Stimulated activated CD4-positive, alpha-beta T cell treated with anti-CD3 and anti-CD28 coated beads, Interleukin-4, amount 100 ng/mL, for 24 hours (primary cell): ENCODE results near the gene C20orf204.
"Not testable (repeated sequence)": the region's sequence is repeated elsewhere in the genome, so short reads cannot be mapped to it uniquely, and the experiment has no call there.

ENCODE experiments used
- DNase-seq: peaks from one replicate; pipeline ENCODE4 v3.0.0-alpha.2; 2020

The C20orf204 gene

GRCh38 chr20:64035933-64036345 is at the start of gene C20orf204:
Gene C20orf204, plus strand, starts transcription at chr20:64036182. Its CDS starts 142 bp downstream, at chr20:64036324.
- no peak for DNase-seq

- no peak for DNase-seq
Measured at GRCh38 chr20:64000906-64001305, 35.1 kb upstream of the C20orf204 start.

DNA sequence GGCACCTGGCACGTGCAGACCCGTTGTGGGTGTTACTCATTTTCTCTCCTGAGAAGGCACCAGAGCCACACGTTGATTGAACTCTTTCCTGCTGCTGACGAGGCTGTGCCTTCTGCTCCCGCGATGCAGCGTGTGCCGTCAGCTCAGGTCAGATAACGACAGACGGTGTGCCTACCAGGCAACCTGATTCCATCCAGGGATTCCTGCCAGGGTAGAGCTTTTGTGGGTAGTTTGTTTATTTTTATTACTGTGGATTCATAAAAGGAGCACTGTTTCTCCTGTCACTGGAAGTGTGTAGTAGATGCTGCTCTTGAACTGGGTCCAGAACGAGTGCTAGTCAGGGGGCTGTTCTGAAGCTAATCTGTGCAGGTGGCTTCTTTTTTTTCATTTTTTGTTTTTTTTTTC is 34.4 kb upstream of the C20orf204 start:
- no peak for DNase-seq

DNA sequence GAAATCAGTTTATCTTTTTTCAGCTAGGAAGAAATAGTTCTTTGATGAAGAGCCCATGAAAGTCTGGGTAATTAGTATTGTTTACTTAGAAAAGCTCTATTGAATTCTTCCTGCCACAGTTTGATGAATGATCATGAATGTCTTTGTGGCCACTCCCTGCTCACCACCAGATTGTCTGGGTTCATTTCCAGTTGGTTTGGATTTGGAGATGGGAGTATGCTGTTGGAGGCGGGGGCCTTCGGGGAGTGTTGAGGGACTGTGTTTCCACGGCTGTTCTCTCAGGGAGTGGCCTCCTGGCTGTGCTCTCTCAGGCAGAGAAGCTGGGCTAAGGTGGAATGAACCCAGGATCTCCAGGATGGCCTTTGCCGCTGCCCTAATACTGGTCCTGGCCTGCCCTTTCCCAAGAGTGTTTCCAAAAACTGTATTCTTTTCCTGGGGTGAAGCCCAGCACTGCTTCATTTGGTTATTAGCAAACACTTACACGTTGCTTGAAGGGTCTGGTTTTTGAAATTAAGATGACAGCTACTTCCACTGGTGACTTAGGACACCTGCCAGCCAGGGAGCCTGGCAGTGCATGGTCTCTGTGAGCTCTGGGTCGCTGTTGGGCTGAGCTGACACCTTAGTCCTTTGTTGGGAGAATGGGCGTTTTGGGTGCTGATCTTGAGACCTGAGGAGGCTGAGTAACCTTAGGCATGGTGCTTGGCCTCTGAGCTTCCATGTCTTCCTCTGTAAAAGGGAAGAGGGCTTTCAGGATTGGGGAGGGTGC is 31.8 kb upstream of the C20orf204 start:
- no peak for DNase-seq

DNA sequence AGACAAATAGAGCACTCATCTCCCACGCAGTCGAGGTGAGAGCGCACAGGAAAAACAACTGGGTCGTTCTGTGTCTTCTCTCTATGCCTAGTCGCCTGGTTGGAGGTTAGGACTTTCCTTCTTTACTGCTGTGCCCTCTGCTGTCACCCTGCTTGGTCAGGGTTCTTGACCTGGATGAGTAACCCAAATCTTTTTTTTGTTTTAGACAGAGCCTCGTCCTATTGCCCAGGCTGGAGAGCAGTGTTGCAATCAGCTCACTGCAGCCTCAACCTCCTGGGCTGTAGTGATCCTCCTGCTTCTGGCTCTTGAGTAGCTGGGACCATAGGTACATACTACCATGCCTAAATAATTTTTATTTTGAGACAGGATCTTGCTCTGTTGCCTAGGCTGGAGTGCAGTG is 30.6 kb upstream of the C20orf204 start:
- DNase-seq, result no peak

GRCh38 chr20:64006490-64006889 is 29.5 kb upstream of the C20orf204 start:
- no peak for DNase-seq

GRCh38 chr20:64006902-64007301 is 29.1 kb upstream of the C20orf204 start:
- no peak for DNase-seq

- DNase-seq, result no peak
Measured at GRCh38 chr20:64009811-64010387, 26.1 kb upstream of the C20orf204 start.

DNA sequence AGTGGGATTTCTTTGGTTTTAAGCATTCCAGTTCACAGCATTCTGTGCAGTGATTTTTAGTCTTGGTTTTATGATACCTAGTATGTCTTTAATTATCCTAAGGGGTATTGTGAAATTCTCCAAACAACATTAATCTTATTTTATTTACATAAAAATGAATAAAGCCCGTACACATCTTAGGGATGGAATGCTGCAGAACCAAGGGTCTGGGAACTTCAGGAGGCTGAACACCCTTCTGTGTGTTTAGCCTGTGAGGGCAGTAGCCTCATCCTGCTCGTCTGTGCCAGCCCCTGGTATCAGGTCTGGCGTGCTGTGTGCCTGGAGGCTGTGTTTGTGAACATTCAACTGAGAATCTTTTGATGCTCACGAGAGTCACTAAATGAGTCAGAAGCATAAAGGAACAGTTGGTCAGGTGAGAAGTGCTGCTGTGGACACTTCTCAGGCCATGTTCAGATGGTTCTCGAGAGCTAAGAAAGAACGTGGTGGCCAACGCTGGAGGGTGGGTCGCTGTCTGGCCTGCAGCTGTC is 25.2 kb upstream of the C20orf204 start:
- DNase-seq, result no peak

DNA sequence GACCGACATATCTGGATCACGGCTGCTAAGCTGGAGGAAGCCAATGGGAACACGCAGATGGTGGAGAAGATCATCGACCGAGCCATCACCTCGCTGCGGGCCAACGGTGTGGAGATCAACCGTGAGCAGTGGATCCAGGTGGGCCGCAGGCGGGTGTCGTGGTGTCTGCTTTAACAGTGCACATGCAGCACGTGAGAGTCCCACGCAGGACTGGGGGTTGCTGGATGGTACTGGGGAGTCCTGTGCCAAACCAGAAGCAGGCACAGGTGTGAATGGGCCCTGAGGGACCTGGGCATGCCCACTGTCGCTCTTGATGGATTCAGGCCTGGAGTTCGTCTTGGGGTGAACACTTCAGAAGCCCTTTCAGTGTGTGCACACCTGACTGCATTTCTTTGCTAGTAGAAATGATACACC is 24.6 kb upstream of the C20orf204 start:
- no peak for DNase-seq

GRCh38 chr20:64012385-64013154 is 23.4 kb upstream of the C20orf204 start:
- DNase-seq, result not testable (repeated sequence)

GRCh38 chr20:64015635-64016034 is 20.3 kb upstream of the C20orf204 start:
- no peak for DNase-seq

GRCh38 chr20:64021124-64021975 is 14.6 kb upstream of the C20orf204 start:
- no peak for DNase-seq

DNA sequence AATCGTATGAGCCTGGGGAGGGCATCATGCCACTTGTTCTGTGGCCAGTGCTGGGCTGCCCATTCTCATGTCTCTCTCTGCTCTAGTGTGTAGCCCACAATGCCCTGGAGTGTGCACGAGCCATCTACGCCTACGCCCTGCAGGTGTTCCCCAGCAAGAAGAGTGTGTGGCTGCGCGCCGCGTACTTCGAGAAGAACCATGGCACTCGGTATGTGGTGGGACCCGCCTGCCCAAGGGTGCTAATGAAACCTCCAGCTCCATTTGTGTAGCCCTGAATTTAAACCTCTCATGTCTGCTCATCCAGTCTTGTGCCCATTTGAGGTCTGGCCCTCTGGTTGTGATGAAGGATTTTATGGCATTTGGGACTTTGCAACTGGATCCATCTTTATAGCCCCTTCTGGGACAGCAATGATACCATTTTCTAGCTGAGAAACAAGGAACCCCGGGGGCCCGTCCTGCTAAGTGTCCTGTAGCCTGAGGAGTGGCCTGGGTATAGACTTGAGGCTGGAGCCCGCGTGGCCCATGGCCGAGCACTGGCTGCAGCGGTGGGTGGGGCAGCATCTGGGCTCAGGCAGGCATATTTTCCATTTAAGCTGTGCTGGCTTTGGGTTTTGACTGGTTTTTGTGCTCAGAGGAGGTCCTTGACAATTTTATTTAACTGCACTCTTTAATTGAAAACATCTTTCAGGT is 13.2 kb upstream of the C20orf204 start:
- no peak for DNase-seq

- no peak for DNase-seq
Measured at GRCh38 chr20:64023361-64024140, 12.4 kb upstream of the C20orf204 start.

DNA sequence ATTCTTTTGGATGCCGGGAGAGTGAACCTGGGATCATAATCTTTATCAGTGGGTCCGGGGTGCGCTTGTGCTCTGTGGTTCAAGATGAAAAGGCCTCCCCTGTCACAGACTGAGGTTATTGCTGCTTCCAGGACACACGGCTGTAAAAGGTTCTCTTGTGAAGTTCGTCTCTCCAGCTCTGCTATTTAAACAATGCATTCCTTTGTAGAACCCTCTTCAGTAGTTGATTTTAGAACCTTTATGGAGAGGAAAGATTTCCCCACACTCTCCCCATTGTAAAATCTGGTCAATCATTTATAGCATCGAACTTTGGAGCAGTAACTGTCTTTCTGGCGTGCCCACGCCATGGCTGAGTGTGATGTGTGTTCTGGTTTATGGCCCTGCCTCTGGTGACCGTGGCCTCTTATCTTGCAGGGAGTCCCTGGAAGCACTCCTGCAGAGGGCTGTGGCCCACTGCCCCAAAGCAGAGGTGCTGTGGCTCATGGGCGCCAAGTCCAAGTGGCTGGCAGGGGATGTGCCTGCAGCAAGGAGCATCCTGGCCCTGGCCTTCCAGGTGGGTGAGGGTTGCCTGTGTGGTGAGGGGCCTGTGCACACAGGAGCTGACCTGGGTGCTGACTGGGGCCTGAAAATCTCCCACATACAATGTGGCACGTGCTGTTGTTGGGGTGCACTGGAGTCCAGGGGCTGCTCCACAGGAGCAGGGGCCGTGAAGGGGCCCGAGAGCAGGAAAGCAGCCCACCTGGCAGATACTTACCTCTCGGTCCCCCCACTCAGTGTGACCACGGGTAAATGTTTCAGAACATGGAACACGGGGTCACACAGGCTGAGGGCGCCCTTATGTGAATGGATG is 11.6 kb upstream of the C20orf204 start:
- no peak for DNase-seq

- no peak for DNase-seq
Measured at GRCh38 chr20:64025101-64025825, 10.7 kb upstream of the C20orf204 start.

DNA sequence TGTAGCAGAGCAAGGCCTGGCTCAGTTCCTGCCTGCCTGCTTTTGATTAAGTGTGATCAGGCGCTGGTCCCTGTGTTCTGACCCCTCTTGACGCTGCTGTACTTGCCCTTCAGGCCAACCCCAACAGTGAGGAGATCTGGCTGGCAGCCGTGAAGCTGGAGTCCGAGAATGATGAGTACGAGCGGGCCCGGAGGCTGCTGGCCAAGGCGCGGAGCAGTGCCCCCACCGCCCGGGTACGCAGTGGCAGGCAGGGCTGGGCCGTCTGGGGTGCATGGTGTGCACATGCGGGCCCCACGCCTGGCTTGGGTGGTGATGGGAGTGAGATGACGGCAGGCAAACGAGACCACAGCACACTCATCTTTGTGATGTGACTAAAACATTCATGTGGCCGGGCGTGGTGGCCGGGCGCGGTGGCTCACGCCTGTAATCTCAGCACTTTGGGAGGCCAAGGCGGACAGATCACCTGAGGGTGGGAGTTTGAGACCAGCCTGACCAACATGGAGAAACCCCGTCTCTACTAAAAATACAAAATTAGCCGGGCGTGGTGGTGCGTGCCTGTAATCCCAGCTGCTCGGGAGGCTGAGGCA is 10.1 kb upstream of the C20orf204 start:
- DNase-seq, result no peak
